Measurements from ENCODE around the gene C19orf73. TPM values are rescaled to one million over a fixed set of nuclear protein-coding genes. Genes with fewer than 3 reads are reported as not detected.

Gene C19orf73
- total RNA-seq, 2 donors from 2014 or later: 2.2 to 11.1 TPM

GRCh38 chr19:49165111-49165750, 46.3 kb upstream of the C19orf73 start:
- Histone ChIP-seq H3K27ac (peak overlapping the region; percentile 87), H3K9me3 (no peaks in the 10 kb centered on the region), H3K27me3 (replicated peaks; ENCODE audit: insufficient read depth) (no peaks in the 10 kb centered on the region), H3K36me3 (peaks cover 0 to 5% of the 10 kb centered on the region in 2 donors), H3K4me1 (replicated peaks) (peaks cover 11% of the 10 kb centered on the region), H3K4me3 (peak overlapping the region in 1 of 2 donors; percentile 16)
- DNase-seq (ENCODE audit: low spot score): peak; percentile 58
- peak; percentile 80 for TF ChIP-seq POLR2AphosphoS5 (IDR thresholded peaks at IDR 0.05)
- TF ChIP-seq, protein P1, sequence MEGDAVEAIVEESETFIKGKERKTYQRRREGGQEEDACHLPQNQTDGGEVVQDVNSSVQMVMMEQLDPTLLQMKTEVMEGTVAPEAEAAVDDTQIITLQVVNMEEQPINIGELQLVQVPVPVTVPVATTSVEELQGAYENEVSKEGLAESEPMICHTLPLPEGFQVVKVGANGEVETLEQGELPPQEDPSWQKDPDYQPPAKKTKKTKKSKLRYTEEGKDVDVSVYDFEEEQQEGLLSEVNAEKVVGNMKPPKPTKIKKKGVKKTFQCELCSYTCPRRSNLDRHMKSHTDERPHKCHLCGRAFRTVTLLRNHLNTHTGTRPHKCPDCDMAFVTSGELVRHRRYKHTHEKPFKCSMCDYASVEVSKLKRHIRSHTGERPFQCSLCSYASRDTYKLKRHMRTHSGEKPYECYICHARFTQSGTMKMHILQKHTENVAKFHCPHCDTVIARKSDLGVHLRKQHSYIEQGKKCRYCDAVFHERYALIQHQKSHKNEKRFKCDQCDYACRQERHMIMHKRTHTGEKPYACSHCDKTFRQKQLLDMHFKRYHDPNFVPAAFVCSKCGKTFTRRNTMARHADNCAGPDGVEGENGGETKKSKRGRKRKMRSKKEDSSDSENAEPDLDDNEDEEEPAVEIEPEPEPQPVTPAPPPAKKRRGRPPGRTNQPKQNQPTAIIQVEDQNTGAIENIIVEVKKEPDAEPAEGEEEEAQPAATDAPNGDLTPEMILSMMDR (IDR thresholded peaks at IDR 0.05): no peak
- intact Hi-C loops (cut with DNase I): no loop called here
- 40% methylated on average over 24 of the region's 24 CpGs for WGBS

- 26% methylated on average over 4 of the region's 4 CpGs for WGBS
- intact Hi-C loops (cut with DNase I): no loop called here
- peak overlapping the region; percentile 24 to 56 for H3K27ac ChIP-seq
Measured at GRCh38 chr19:49161987-49162386, 43.0 kb upstream of the C19orf73 start.

DNA sequence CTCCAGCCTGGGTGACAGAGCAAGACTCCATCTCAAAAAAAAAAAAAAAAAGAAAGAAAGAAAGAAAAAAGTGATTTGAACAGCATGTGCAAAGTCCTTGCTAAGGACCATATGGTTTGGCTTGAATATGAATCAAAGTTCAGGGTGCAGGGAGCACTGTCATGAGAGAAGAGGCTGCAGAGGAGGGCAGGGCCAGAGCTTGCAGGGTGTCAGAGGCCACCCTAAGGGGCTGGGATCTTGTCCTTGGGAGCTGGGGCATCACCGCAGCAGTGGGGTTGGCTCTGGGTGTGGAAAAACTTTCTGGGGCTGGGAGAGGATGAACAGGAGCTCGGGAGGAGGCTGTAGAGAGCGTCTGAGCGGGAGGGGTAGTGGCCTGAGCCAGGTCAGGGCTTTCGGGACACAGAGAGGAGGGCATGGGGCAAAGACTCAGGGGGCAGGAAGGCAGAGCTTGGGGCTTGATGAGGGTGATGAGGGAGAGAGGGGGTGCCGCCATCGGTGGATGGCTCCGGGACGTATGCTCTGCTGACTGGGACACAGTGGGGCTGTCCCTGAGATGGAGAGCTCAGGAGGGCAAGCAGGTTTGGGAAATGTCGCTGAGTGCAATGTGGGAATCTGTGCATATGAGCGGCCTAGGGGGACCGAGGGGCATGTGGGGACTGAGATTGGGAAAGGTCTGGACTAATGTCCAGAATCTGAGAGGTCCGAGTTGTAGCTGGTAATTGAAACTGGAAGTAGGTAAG, 41.7 kb upstream of the C19orf73 start:
- Histone ChIP-seq H3K4me1 (replicated peaks) (peaks cover 7% of the 10 kb centered on the region), H3K4me3 (no peak overlapping the region), H3K36me3 (no peaks in the 10 kb centered on the region), H3K9me3 (no peaks in the 10 kb centered on the region), H3K27ac (no peak overlapping the region), H3K27me3 (replicated peaks; ENCODE audit: insufficient read depth) (no peaks in the 10 kb centered on the region)
- TF ChIP-seq POLR2AphosphoS5 (IDR thresholded peaks at IDR 0.05) (no peak), POLR2A (IDR thresholded peaks at IDR 0.05) (no peak)
- TF ChIP-seq, protein P1 (IDR thresholded peaks at IDR 0.05): no peak
- WGBS: 89% methylated on average over 13 of the region's 13 CpGs
- DNase-seq (ENCODE audit: low spot score): no peak
- intact Hi-C loops (cut with DNase I): no loop called here

More at GRCh38 chr19:49161987-49162386, 43.0 kb upstream of the C19orf73 start:
- Histone ChIP-seq H3K27me3 (replicated peaks; ENCODE audit: insufficient read depth) (no peaks in the 10 kb centered on the region), H3K4me3 (no peak overlapping the region), H3K36me3 (no peaks in the 10 kb centered on the region), H3K4me1 (replicated peaks) (peaks cover 11% of the 10 kb centered on the region), H3K9me3 (no peaks in the 10 kb centered on the region)
- TF ChIP-seq POLR2A (IDR thresholded peaks at IDR 0.05) (no peak), POLR2AphosphoS5 (IDR thresholded peaks at IDR 0.05) (no peak)
- TF ChIP-seq, protein P1 (IDR thresholded peaks at IDR 0.05): no peak
- no peak for DNase-seq (ENCODE audit: low spot score)

DNA sequence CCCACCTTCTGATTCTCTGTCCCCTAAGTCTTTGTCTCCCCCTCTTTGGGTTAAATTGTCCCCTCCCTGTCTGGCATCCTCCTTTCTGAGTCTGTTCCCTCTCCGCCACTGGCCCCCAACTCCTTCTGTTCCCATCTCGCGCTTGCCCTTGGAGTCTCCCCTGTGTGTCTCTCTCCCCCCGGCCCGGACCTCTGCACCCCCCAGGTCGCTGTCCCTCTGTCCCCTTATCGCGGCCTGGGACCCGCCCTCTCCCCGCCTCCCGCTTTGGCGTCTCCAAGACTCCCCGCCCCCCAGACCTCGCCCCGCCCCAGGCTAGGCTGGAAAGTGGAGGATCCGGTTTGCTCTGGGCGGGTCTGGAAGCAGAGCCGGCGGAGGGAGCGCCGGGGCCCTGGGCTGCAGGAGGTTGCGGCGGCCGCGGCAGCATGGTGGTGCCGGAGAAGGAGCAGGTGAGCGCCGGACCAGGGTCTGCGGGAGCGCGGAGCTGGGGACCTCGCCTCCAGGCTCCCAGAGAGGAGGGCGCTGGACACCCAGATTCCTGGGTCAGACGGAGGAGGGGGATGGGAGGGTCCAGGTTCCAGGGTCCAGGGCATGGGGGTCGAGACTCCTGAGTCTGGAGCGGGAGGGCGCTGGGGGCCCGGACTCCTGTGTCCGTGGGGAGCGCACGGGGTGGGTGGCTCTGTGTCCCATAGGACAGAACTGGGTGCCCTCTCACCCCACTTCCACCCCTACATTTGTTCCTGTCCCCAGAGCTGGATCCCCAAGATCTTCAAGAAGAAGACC, 38.7 kb upstream of the C19orf73 start, which contains the start of gene TRPM4:
Gene TRPM4 (plus strand): TSS at position 348 of the 780 bp plus-strand sequence. CDS start 75 bp downstream, at position 423.
- 1% methylated on average over 40 of the region's 41 CpGs for WGBS
- Histone ChIP-seq H3K27ac (peak within 1 kb of the TSS; percentile 88 to 95), H3K27me3 (replicated peaks; ENCODE audit: insufficient read depth) (no peaks in the 10 kb centered on the region), H3K36me3 (no peaks in the 10 kb centered on the region), H3K4me1 (replicated peaks) (no peaks in the 10 kb centered on the region), H3K9me3 (no peaks in the 10 kb centered on the region), H3K4me3 (peak within 1 kb of the TSS; percentile 73 to 85)
- TF ChIP-seq, protein P1 (IDR thresholded peaks at IDR 0.05): no peak
- TF ChIP-seq POLR2AphosphoS5 (IDR thresholded peaks at IDR 0.05): peak; percentile 98
- TF ChIP-seq POLR2A (IDR thresholded peaks at IDR 0.05): peak; percentile 95
- peak; percentile 94 for DNase-seq (ENCODE audit: low spot score)
- intact Hi-C loops (cut with DNase I): no loop called here

All from prostate gland (tissue), 2 donors.